Measurements from ENCODE around the gene GGT7. TPM values are rescaled to one million over a fixed set of nuclear protein-coding genes. Genes with fewer than 3 reads are reported as not detected.
"Not testable (repeated sequence)": the region's sequence is repeated elsewhere in the genome, so short reads cannot be mapped to it uniquely, and the experiment has no call there.

The GGT7 gene
- total RNA-seq, 2 experiments from 2014 or later = 7.3 to 10.1 TPM

DNA sequence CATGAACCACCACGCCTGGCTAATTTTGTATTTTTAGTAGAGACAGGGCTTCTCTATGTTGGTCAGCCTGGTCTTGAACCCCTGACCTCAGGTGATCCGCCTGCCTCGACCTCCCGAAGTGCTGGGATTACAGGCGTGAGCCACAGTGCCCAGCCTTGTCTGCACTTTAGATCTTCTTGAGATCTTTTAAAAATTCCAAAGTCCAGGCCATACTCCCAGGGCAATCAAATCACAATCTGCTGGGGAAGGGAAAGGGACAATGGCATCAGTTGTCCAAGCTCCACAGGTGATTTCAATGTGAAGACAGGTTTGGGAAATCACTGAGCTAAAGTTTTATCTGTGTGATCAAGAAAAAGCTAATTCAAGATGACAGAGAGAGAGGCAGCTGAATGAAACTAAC is 64.1 kb downstream of the GGT7 start:
- CTCF ChIA-PET = no interaction called here

DNA sequence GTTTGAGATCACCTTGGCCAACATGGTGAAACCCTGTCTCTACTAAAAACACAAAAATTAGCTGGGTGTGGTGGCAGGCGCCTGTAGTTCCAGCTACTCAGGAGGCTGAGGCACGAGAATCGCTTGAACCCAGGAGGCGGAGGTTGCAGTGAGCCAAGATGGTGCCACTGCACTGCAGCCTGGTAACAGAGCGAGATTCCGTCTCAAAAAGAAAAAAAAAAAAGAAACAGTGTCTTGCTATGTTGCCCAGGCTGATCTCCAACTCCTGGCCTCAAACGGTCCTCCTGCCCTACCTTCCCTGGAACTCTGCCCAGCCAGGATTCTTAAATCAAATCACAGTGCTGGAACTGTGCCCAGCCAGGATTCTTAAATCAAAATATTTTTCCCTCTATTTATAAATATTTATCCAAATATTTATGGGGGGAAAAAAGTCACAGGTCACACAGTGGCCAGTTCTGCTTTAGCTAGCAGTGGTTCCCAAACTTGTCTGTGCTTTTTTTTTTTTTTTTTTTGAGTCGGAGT is 64.7 kb downstream of the GGT7 start:
- POLR2A ChIA-PET, CTCF ChIA-PET: not testable (repeated sequence)

More for the DNA sequence above, 64.1 kb downstream of the GGT7 start:
- POLR2A ChIA-PET = no interaction called here

- ChIA-PET POLR2A (no interaction called here), CTCF (no interaction called here)
Observed at GRCh38 chr20:34806255-34806654, 66.4 kb downstream of the GGT7 start.

DNA sequence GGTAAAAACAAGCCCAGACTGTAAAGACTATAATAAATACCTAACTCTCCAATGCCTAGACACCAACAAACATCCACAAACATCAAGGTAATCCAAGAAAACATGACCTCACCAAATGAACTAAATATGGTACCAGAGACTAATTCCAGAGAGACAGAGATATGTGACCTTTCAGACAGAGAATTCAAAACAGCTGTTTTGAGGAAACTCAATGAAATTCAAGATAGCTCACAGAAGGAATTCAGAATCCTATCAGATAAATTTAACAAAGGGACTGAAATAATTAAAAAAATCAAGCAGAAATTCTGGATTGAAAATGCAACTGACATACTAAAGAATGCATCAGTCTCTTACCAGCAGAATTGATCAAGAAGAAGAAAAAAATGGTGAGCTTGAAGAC is 73.8 kb downstream of the GGT7 start:
- ChIA-PET POLR2A (no interaction called here), CTCF (no interaction called here)

DNA sequence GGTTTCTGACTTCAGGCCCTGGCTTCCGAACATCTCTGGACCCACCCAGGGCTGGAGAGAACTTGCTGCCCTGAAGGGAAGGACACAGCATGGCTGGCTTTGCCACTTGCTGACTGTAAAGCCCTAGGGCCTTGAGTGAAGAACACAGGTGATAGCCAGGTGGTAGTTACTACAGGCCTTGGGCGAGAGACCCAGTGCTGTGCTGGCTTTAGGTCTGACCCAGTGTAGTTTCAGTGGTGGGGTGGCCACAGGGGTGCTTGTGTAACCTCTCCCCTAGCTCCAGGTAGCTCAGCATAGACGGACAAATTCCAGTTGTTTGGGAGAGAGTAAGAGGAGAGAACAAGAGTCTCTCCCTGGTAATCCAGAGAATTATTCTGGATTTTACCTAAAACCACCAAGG is 74.3 kb downstream of the GGT7 start:
- CTCF ChIA-PET = no interaction called here
- POLR2A ChIA-PET = no interaction called here

DNA sequence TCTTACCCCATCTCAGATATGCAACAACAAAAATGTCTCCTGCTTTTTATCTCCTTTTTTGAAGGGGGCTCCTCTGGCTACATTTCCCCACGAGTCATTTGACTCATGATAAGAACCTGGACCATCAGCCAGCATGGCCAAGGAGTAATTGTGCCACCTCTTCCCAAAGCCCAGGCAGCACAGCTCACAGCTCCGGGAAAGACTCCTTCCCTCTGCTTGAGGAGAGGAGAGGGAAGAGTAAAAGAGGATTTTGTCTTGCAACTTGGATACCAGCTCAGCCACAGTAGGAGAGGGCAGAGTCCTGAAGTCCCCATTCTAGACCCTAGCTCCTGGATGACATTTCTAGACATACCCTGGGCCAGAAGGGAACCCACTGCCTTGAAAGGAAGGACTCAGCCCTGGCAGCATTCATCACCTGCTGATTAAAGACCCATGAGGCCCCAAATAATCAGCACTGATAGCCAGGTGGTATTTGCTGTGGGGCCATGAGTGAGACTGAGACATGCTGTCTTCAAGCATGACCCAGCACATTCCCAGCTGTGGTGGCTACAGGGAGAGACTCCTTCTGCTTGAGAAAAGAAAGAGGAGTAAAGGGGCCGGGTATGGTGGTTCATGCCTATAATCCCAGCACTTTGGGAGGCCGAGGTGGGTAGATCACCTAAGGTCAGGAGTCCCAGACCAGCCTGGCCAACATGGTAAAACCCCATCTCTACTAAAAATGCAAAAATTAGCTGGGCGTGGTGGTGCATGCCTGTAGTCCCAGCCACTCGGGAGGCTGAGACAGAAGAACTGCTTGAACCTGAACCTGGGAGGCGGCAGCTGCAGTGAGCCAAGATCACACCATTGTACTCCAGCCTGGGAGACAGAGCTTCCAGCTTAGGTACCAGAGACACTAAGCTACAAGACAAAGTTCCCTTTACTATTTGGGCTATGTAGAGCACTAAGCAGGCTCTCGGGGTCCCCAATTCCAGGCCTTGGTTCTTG is 75.4 kb downstream of the GGT7 start:
- ChIA-PET CTCF (no interaction called here), POLR2A (no interaction called here)

Other genes starting within 250 kb of the GGT7 start
- gene PIGU, start 195.8 kb downstream of the GGT7 start, total RNA-seq = 10 to 100 TPM; 24.8 to 26.4 TPM
- gene TP53INP2, start 168.5 kb downstream of the GGT7 start, total RNA-seq = 1 to 10 TPM; 2.9 to 3.2 TPM
- gene NCOA6, start 47.2 kb downstream of the GGT7 start, total RNA-seq = 10 to 100 TPM; 19.4 to 21.9 TPM
- gene ACSS2, start 3.8 kb upstream of the GGT7 start, total RNA-seq = 1 to 10 TPM; 7.4 to 8.5 TPM
- 10 to 100 TPM; 62.8 to 65.6 TPM for gene GSS, start 83.0 kb upstream of the GGT7 start, total RNA-seq
- gene MYH7B, start 83.0 kb upstream of the GGT7 start, total RNA-seq = under 1 TPM; 0.17 to 0.19 TPM
- 10 to 100 TPM; 48.2 to 49.1 TPM for gene TRPC4AP, start 220.0 kb upstream of the GGT7 start, total RNA-seq